ENCODE measurements around the gene PEX11G. TPM values are rescaled to one million over a fixed set of nuclear protein-coding genes. Genes with fewer than 3 reads are reported as not detected.

PEX11G gene
- total and polyA plus RNA-seq, 9 of the 15 experiments (the other 6 are each of a cell fraction or from before 2014, with no cell fraction given) = 0.07 to 3.2 (median 0.70) TPM; not detected in 1

DNA sequence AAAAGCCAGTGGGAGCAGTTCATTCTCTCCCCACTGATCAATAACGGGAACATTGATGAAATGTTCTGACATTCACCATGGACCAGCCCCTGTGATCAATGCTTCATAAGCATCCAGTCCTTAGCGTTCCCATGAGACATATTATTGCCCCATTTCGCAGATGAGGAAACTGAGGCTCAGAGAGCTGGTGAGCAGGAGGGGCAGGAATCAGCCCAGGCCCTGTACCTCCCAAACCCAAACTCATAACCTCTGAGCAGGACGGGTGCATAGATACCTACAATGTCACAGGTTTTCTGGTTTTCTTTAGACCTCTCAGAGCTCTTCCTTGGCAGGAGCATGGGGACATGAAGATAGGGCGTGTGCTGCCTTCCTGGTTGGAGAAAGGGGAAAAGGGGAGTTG lies 35.7 kb upstream of the PEX11G start:
- Histone ChIP-seq H3K4me3 (no peak overlapping the region), H4K20me1 (replicated peaks; ENCODE audit: control insufficient read depth, insufficient read depth, low read length) (no peaks in the 10 kb centered on the region), H3K79me2 (ENCODE audit: control insufficient read depth, insufficient read depth, low read length) (peaks cover 4% of the 10 kb centered on the region; the same call in 2 of the 3 replicates), H3K4me1 (replicated peaks in 1 of 2; ENCODE audit: control insufficient read depth in 2 of 2, insufficient read depth in 2 of 2, low read length in 2 of 2) (peaks cover 6 to 43% of the 10 kb centered on the region in 2 experiments; a peak in 4 of 5 replicates), H3K9me1 (ENCODE audit: control insufficient read depth, insufficient read depth, low read length) (no peaks in the 10 kb centered on the region), H3K27ac (ENCODE audit: extremely low read depth, low read depth, low read length) (no peak overlapping the region), H2AFZ (ENCODE audit: low read depth, low read length) (no peak overlapping the region), H3K36me3 (ENCODE audit: control insufficient read depth, insufficient read depth, low read length) (peaks cover 8% of the 10 kb centered on the region; the same call in 1 of the 3 replicates), H3K9me3 (replicated peaks; ENCODE audit: control insufficient read depth, insufficient read depth, low read depth, low read length) (no peaks in the 10 kb centered on the region), H3K4me2 (ENCODE audit: insufficient read depth, low read length) (no peak overlapping the region), H3K27me3 (ENCODE audit: control insufficient read depth in 2 of 2, insufficient read depth in 2 of 2, low read length in 2 of 2) (no peaks in the 10 kb centered on the region), H3K9ac (ENCODE audit: insufficient read depth in 1 of 2, low read depth in 2 of 2, low read length in 2 of 2) (no peak overlapping the region)
- POLR2A ChIA-PET = interaction anchor here (0.7 kb wide), 1 partner anchor 15 kb away, joined by 3 read pairs; no protein-coding TSS in a partner anchor
- no peak for TF ChIP-seq CEBPB (tag; IDR thresholded peaks at IDR 0.05)
- TF ChIP-seq CHD7 (IDR thresholded peaks at IDR 0.05; ENCODE audit: low read depth, low read length) = no peak
- no peak for TF ChIP-seq C11orf30 (IDR thresholded peaks at IDR 0.05; ENCODE audit: low read depth)
- TF ChIP-seq POLR2A (conservative IDR thresholded peaks at IDR 0.05) = no peak
- no peak for TF ChIP-seq NCOA1 (IDR thresholded peaks at IDR 0.05; ENCODE audit: low read depth)
- peak; percentile 76 for TF ChIP-seq RBM25 (IDR thresholded peaks at IDR 0.05; ENCODE audit: low read depth, low read length, severe bottlenecking)
- peak; percentile 56 for TF ChIP-seq BCOR (IDR thresholded peaks at IDR 0.05)
- CTCF ChIA-PET (ENCODE audit: low intra/inter-chr PET ratio) = no interaction called here
- WGBS (ENCODE audit: insufficient coverage, low coverage, missing lambda C conversion rate) = 64% methylated on average over 5 of the region's 5 CpGs
- in situ Hi-C loops (cut with MboI) = no loop called here
- intact Hi-C loops (cut with micrococcal nuclease) = no loop called here
- ATAC-seq (no peak), DNase-seq (ENCODE audit: extremely low read depth in 1 of 4, low spot score in 3 of 4) (no peak), FAIRE-seq (no peak)
- no TSS peak for BruUV-seq (replicated peaks)

Measured in K562 (cell line).